ENCODE data around the gene PPP1R13B. TPM values are rescaled to one million over a fixed set of nuclear protein-coding genes. Genes with fewer than 3 reads are reported as not detected.

Gene PPP1R13B
- total RNA-seq, 4 donors from 2014 or later, result 10.4 to 24.6 (median 11.8) TPM

- H3K27ac ChIP-seq, result peak overlapping the region in 2 of 4 donors; percentile 23 to 33
- peak in 1 of 2 donors; percentile 34 for ATAC-seq
- no peaks in the 10 kb centered on the region for H3K27me3 ChIP-seq
- no peaks in the 10 kb centered on the region for H3K9me3 ChIP-seq
- peaks cover 20 to 25% of the 10 kb centered on the region in 2 donors for H3K4me1 ChIP-seq
- TF ChIP-seq, protein P1, sequence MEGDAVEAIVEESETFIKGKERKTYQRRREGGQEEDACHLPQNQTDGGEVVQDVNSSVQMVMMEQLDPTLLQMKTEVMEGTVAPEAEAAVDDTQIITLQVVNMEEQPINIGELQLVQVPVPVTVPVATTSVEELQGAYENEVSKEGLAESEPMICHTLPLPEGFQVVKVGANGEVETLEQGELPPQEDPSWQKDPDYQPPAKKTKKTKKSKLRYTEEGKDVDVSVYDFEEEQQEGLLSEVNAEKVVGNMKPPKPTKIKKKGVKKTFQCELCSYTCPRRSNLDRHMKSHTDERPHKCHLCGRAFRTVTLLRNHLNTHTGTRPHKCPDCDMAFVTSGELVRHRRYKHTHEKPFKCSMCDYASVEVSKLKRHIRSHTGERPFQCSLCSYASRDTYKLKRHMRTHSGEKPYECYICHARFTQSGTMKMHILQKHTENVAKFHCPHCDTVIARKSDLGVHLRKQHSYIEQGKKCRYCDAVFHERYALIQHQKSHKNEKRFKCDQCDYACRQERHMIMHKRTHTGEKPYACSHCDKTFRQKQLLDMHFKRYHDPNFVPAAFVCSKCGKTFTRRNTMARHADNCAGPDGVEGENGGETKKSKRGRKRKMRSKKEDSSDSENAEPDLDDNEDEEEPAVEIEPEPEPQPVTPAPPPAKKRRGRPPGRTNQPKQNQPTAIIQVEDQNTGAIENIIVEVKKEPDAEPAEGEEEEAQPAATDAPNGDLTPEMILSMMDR (IDR thresholded peaks at IDR 0.05 in 4 of 5, conservative IDR thresholded peaks at IDR 0.05 in 1 of 5), result no peak
- no peak for TF ChIP-seq POLR2A (IDR thresholded peaks at IDR 0.05)
- intact Hi-C loops (cut with DNase I; ENCODE audit: low total_unique reads), result no loop called here
- no peaks in the 10 kb centered on the region for H3K36me3 ChIP-seq
- no peak overlapping the region for H3K4me3 ChIP-seq
- DNase-seq, result peak in 1 of 2 donors; percentile 24
- in situ Hi-C loops (cut with MboI; ENCODE audit: low sequenced_read_pairs in 4 of 4), result no loop called here
These were observed 34.2 kb upstream of the PPP1R13B start for GRCh38 chr14:103881268-103882201.

- Histone ChIP-seq H3K4me3 (peak overlapping the region in 3 of 4 donors; percentile 5 to 31 (median 18)), H3K27ac (peak overlapping the region in 3 of 4 donors; percentile 5 to 45 (median 16)), H3K4me1 (peaks cover 20 to 25% of the 10 kb centered on the region in 2 donors), H3K9me3 (no peaks in the 10 kb centered on the region), H3K36me3 (no peaks in the 10 kb centered on the region), H3K27me3 (no peaks in the 10 kb centered on the region)
- DNase-seq (peak; percentile 27 to 62), ATAC-seq (peak; percentile 39 to 52)
- TF ChIP-seq POLR2A (IDR thresholded peaks at IDR 0.05), result no peak
- TF ChIP-seq, protein P1 (IDR thresholded peaks at IDR 0.05 in 4 of 5, conservative IDR thresholded peaks at IDR 0.05 in 1 of 5), result no peak
- intact Hi-C loops (cut with DNase I; ENCODE audit: low total_unique reads) (no loop called here), in situ Hi-C loops (cut with MboI; ENCODE audit: low sequenced_read_pairs in 4 of 4) (no loop called here)
These were observed 33.2 kb upstream of the PPP1R13B start for GRCh38 chr14:103880348-103881267.

- H3K9me3 ChIP-seq, result no peaks in the 10 kb centered on the region
- no peaks in the 10 kb centered on the region for H3K27me3 ChIP-seq
- in situ Hi-C loops (cut with MboI; ENCODE audit: low sequenced_read_pairs in 4 of 4) (no loop called here), intact Hi-C loops (cut with DNase I; ENCODE audit: low total_unique reads) (no loop called here)
- H3K4me1 ChIP-seq, result peaks cover 20 to 25% of the 10 kb centered on the region in 2 donors
- no peak for DNase-seq
- peak overlapping the region in 3 of 4 donors; percentile 5 to 31 (median 18) for H3K4me3 ChIP-seq
- peak overlapping the region; percentile 5 to 45 (median 20) for H3K27ac ChIP-seq
- peak; percentile 49 to 64 for ATAC-seq
- TF ChIP-seq, protein P1 (IDR thresholded peaks at IDR 0.05 in 4 of 5, conservative IDR thresholded peaks at IDR 0.05 in 1 of 5), result no peak
- no peak for TF ChIP-seq POLR2A (IDR thresholded peaks at IDR 0.05)
- H3K36me3 ChIP-seq, result no peaks in the 10 kb centered on the region
These were observed 32.4 kb upstream of the PPP1R13B start for GRCh38 chr14:103879570-103880347.

DNA sequence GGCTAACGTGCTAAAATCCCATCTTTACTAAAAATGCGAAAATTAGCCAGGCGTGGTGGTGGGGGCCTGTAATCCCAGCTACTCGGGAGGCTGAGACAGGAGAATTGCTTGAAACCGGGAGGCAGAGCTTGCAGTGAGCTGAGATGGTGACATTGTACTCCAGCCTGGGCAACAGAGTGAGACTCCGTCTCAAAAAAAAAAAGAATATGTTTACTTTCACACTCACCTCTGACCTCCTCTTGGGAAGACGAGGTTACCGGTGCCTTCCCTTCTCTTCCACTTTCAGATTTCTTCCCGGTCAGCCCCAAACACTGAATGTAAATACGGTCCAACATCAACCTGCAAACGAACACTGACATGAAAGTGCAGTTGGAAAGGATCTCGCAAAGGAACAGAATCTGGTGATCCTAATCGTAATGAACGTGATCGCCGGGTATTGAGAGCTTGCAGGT is 31.8 kb upstream of the PPP1R13B start:
- TF ChIP-seq, protein P1 (IDR thresholded peaks at IDR 0.05 in 4 of 5, conservative IDR thresholded peaks at IDR 0.05 in 1 of 5), result no peak
- no peak for TF ChIP-seq POLR2A (IDR thresholded peaks at IDR 0.05)
- Histone ChIP-seq H3K36me3 (no peaks in the 10 kb centered on the region), H3K4me1 (peaks cover 20 to 25% of the 10 kb centered on the region in 2 donors), H3K9me3 (no peaks in the 10 kb centered on the region), H3K27ac (peak overlapping the region in 2 of 4 donors; percentile 16 to 45), H3K27me3 (no peaks in the 10 kb centered on the region), H3K4me3 (no peak overlapping the region)
- intact Hi-C loops (cut with DNase I; ENCODE audit: low total_unique reads) (no loop called here), in situ Hi-C loops (cut with MboI; ENCODE audit: low sequenced_read_pairs in 4 of 4) (no loop called here)
- DNase-seq (no peak), ATAC-seq (no peak)
